ENCODE data around the gene CDKAL1.

- TF ChIP-seq NRF1 (IDR thresholded peaks at IDR 0.05; ENCODE audit: low read depth, low read length) (no peak), EZH2 (IDR thresholded peaks at IDR 0.05; ENCODE audit: low read depth, low read length, severe bottlenecking) (no peak), POLR2AphosphoS5 (IDR thresholded peaks at IDR 0.05; ENCODE audit: low read depth, low read length) (no peak), POLR2A (IDR thresholded peaks at IDR 0.05; ENCODE audit: control extremely low read depth in 1 of 2, low read depth in 2 of 2, low read length in 2 of 2) (no peak), CTCF (IDR thresholded peaks at IDR 0.05; ENCODE audit: control extremely low read depth in 1 of 3, insufficient read depth in 1 of 3, low read depth in 1 of 3, low read length in 3 of 3) (no peak), JUND (IDR thresholded peaks at IDR 0.05; ENCODE audit: low read length) (no peak)
Observed at GRCh38 chr6:20626165-20626564, 91.9 kb downstream of the CDKAL1 start.

Measured in H1 (cell line).